OCI-LY1 (cell line): Measurements from ENCODE around the gene ACTRT2.

Experiments used
- H2AFZ ChIP-seq: fragments of 200-600 bp; sonication (generic), shearing (Covaris generic); 2 replicates; pipeline ENCODE4 v1.6.0; 2014; ENCODE audit warnings: antibody characterized with exemption, mild to moderate bottlenecking, low read length
- H3F3A ChIP-seq: fragments of 200-600 bp; sonication (generic), shearing (Covaris generic); 2 replicates; pipeline ENCODE4 v1.6.0; 2014; ENCODE audit warnings: mild to moderate bottlenecking, antibody characterized with exemption, low read length, moderate library complexity; ENCODE audit not compliant: insufficient read depth
- H3K27ac ChIP-seq: fragments of 200-600 bp; sonication (generic); 2 replicates; pipeline ENCODE4 v1.5.1; 2014; ENCODE audit warnings: low read length, mixed run types, mild to moderate bottlenecking, low read depth; ENCODE audit not compliant: poor library complexity, severe bottlenecking
- H3K27me3 ChIP-seq: fragments of 200-600 bp; sonication (generic); 2 replicates; pipeline ENCODE4 v1.6.0; 2014; ENCODE audit warnings: antibody characterized with exemption, mild to moderate bottlenecking, low read length, moderate library complexity; ENCODE audit not compliant: insufficient read depth
- H3K36me3 ChIP-seq: fragments of 200-600 bp; sonication (generic); 2 replicates; pipeline ENCODE4 v1.6.1; 2014; ENCODE audit warnings: mild to moderate bottlenecking, antibody characterized with exemption, low read length, moderate library complexity, mixed read lengths; ENCODE audit not compliant: insufficient read depth
- H3K4me1 ChIP-seq: fragments of 200-600 bp; sonication (generic); 2 replicates; pipeline ENCODE4 v1.5.1; 2014; ENCODE audit warnings: mild to moderate bottlenecking, low read length, moderate library complexity; ENCODE audit not compliant: insufficient read depth, severe bottlenecking
- H3K4me2 ChIP-seq: fragments of 200-600 bp; sonication (generic), shearing (Covaris generic); 2 replicates; pipeline ENCODE4 v1.6.1; 2014; ENCODE audit warnings: low read length
- H3K4me3 ChIP-seq: fragments of 200-600 bp; sonication (generic); 2 replicates; pipeline ENCODE4 v1.5.1; 2014; ENCODE audit warnings: low read length, low read depth, mild to moderate bottlenecking, mixed read lengths; ENCODE audit not compliant: poor library complexity, severe bottlenecking
- H3K79me2 ChIP-seq: fragments of 200-600 bp; shearing (Covaris generic); 2 replicates; pipeline ENCODE4 v1.6.1; 2016; ENCODE audit warnings: mixed run types, low read length, mixed read lengths; ENCODE audit not compliant: insufficient read depth
- H3K9ac ChIP-seq: fragments of 200-600 bp; sonication (generic), shearing (Covaris generic); 2 replicates; pipeline ENCODE4 v1.6.1; 2014; ENCODE audit warnings: mild to moderate bottlenecking, low read length, mixed read lengths
- H3K9me2 ChIP-seq: fragments of 200-600 bp; sonication (generic), shearing (Covaris generic); 2 replicates; pipeline ENCODE4 v1.6.1; 2014; ENCODE audit warnings: low read depth, mild to moderate bottlenecking, low read length, mixed read lengths
- H3K9me3 ChIP-seq: fragments of 200-600 bp; shearing (Covaris generic); 2 replicates; pipeline ENCODE4 v1.6.1; 2014; ENCODE audit warnings: low read length, mixed read lengths
- H4K20me1 ChIP-seq: fragments of 200-600 bp; sonication (generic), shearing (Covaris generic); 2 replicates; pipeline ENCODE4 v1.6.0; 2016; ENCODE audit warnings: mild to moderate bottlenecking, low read length; ENCODE audit not compliant: insufficient read depth
- CTCF ChIP-seq: fragments of 200-600 bp; sonication (generic), shearing (Covaris generic); IDR thresholded peaks from 2 replicates; pipeline ENCODE4 v1.5.1; 2017; ENCODE audit warnings: mild to moderate bottlenecking, antibody characterized with exemption, low read length, moderate library complexity, mixed read lengths
- EZH2 ChIP-seq: fragments of 200-600 bp; sonication (generic), shearing (Covaris generic); IDR thresholded peaks from 2 replicates; pipeline ENCODE4 v1.8.0; 2017; ENCODE audit warnings: borderline replicate concordance, mixed run types, mild to moderate bottlenecking, antibody characterized with exemption, low read length, moderate library complexity, mixed read lengths

The ACTRT2 gene

GRCh38 chr1:3034162-3034561, 12.9 kb downstream of the ACTRT2 start:
- no peaks in the 10 kb centered on the region for H3K9me3 ChIP-seq
- H3K36me3 ChIP-seq: no peaks in the 10 kb centered on the region
- no peaks in the 10 kb centered on the region for H3K27me3 ChIP-seq
- H3K4me1 ChIP-seq: no peaks in the 10 kb centered on the region
- no peak overlapping the region for H2AFZ ChIP-seq
- no peaks in the 10 kb centered on the region for H3K9me2 ChIP-seq
- no peak overlapping the region for H3K4me2 ChIP-seq
- H4K20me1 ChIP-seq: no peaks in the 10 kb centered on the region
- H3K9ac ChIP-seq: no peak overlapping the region
- H3K79me2 ChIP-seq: no peaks in the 10 kb centered on the region
- no peak overlapping the region for H3K27ac ChIP-seq
- H3F3A ChIP-seq: no peaks in the 10 kb centered on the region
- TF ChIP-seq CTCF (no peak), EZH2 (no peak)
- H3K4me3 ChIP-seq: no peak overlapping the region

GRCh38 chr1:3034728-3035562, 13.7 kb downstream of the ACTRT2 start:
- Histone ChIP-seq H4K20me1 (no peaks in the 10 kb centered on the region), H3K27ac (no peak overlapping the region), H3K9me2 (no peaks in the 10 kb centered on the region), H3K27me3 (no peaks in the 10 kb centered on the region), H3K79me2 (no peaks in the 10 kb centered on the region), H3F3A (no peaks in the 10 kb centered on the region), H3K9ac (no peak overlapping the region), H3K36me3 (no peaks in the 10 kb centered on the region), H3K4me3 (no peak overlapping the region), H3K4me1 (no peaks in the 10 kb centered on the region), H3K9me3 (no peaks in the 10 kb centered on the region), H2AFZ (no peak overlapping the region), H3K4me2 (no peak overlapping the region)
- no peak for TF ChIP-seq CTCF
- no peak for TF ChIP-seq EZH2

- no peaks in the 10 kb centered on the region for H3K9me2 ChIP-seq
- no peaks in the 10 kb centered on the region for H4K20me1 ChIP-seq
- H3K27me3 ChIP-seq: no peaks in the 10 kb centered on the region
- H3K79me2 ChIP-seq: no peaks in the 10 kb centered on the region
- H3K9me3 ChIP-seq: no peaks in the 10 kb centered on the region
- H3K9ac ChIP-seq: no peak overlapping the region
- no peak overlapping the region for H3K4me2 ChIP-seq
- no peaks in the 10 kb centered on the region for H3F3A ChIP-seq
- H3K4me3 ChIP-seq: no peak overlapping the region
- no peak for TF ChIP-seq CTCF
- TF ChIP-seq EZH2: no peak
- H2AFZ ChIP-seq: no peak overlapping the region
- H3K36me3 ChIP-seq: no peaks in the 10 kb centered on the region
- H3K27ac ChIP-seq: no peak overlapping the region
- H3K4me1 ChIP-seq: no peaks in the 10 kb centered on the region
Measured at GRCh38 chr1:3035563-3036446, 14.5 kb downstream of the ACTRT2 start.
